Measurements from ENCODE around the gene HDAC11.

The HDAC11 gene

GRCh38 chr3:13524979-13525669 is 45.0 kb downstream of the HDAC11 start:
- no peak overlapping the region for H3K4me3 ChIP-seq (ENCODE audit: low read depth, low read length)
- no peak for TF ChIP-seq CTCF (IDR thresholded peaks at IDR 0.05; ENCODE audit: low read depth, low read length)

DNA sequence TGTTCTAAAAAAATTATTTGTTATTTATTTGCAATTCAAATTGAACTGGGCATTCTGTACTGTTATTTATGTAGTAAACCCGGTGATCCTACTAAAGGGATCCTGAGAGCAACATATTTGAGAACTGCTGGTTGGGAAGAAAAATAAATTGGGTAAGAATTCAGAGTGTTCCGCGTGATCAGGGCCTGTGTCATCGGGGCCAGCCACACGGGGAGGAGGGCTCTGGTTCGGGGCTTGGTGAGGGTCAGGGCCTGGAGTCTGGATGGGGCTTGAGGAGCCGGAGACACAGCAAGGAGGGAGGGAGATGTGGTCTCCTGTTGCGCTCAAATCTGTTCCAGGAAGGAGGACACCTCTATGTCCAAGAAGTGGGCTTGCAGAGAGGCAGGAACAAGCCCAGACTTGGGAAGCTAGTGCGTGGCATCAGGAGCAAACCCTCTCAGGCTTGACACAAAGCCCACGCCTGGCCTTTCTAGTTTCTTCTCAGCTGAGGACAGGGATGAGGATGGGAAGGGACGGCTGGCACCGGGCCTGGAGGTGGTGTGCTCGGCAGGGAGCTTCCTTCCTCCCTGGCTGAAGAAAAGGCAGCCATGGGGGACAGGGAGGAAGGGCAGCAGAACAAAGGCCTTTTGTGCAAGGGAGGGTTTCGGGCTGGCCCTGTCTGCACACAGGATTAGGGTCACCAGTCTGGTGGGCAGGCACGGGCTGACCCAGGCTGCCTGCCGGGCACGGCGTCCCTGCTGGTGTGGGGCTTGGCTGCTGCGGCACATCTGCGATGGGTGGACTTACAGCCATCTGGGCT is 45.9 kb downstream of the HDAC11 start:
- no peak overlapping the region for H3K4me3 ChIP-seq (ENCODE audit: low read depth, low read length)
- TF ChIP-seq CTCF (IDR thresholded peaks at IDR 0.05; ENCODE audit: low read depth, low read length) = no peak

- TF ChIP-seq CTCF (IDR thresholded peaks at IDR 0.05; ENCODE audit: low read depth, low read length) = no peak
- H3K4me3 ChIP-seq (ENCODE audit: low read depth, low read length) = no peak overlapping the region
Observed at GRCh38 chr3:13526626-13526949, 46.5 kb downstream of the HDAC11 start.

DNA sequence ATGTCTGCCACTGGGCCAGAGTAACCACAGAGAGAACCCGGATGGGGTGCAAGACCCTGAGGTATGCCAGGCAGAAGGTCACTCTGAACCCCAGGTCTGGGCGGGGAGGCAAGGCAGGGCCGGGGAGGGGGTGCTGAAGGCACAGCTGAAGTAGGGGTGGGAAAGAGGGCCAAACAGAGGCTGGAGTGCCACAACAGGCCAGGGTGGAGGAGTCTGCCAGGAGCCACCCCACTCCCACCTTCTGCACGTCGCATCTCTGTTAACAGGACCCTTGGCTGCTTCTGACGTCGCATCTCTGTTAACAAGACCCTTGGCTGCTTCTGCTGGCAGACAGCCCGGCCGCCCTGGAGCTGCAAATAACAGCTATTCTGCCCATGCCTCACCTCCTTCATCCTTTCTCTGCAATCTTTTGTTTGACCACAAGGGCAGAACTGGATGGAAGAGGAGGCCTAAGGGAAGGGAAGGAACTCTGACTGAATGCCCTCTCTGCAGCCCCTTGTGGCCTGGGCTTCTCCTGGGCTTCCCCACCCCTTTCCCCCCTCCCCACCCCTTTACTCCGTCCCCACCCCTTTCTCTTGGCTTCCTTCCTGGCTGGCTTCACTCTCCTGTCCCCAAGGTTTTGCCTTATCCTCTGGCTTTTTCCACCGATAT is 48.2 kb downstream of the HDAC11 start:
- no peak for TF ChIP-seq CTCF (IDR thresholded peaks at IDR 0.05; ENCODE audit: low read depth, low read length)

DNA sequence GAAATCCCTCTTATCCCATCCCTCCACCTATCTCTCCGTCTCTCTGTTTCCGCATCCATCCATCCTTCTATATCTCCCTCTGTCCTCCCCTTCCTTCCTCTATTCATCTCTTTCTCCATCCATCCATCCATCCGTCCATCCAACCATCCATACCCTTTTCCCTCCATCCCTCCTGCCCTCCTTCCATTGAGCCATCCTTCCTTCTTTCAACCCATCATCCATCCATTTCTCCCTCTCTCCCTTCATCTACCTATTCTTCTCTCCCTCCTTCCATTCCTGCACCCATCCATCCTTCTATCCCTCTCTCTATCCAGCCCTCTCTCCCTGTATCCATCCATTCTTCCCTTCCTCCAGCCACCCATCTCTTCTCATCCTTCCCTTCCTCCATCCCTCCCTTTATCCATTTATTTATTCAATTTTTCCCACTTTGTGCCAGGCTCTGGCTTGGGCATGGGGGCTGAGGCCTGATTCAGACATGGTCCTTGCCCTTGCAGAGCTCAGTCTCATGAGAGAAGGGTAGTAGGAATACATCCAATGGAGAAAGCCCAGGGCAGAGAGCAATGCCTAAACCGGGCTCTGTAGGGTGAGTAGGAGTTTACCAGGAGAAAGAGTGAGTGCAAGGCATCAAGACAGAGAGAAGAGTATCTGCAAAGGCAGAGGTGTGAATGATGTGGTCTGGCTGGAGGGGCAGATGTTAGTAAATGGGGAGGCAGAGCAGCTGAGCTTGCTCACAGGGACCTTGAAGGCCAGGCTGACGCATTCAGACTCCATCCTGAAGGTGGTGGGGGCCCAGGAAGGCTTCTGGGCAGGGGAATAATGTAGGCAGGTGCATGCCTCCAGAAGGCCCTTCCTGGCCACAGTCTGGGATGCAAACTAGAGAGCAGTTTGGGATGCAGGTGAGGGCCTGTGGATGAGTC is 49.3 kb downstream of the HDAC11 start:
- no peak for TF ChIP-seq CTCF (IDR thresholded peaks at IDR 0.05; ENCODE audit: low read depth, low read length)
- H3K4me3 ChIP-seq (ENCODE audit: low read depth, low read length) = no peak overlapping the region

More for the DNA sequence above, 48.2 kb downstream of the HDAC11 start:
- H3K4me3 ChIP-seq (ENCODE audit: low read depth, low read length) = no peak overlapping the region

DNA sequence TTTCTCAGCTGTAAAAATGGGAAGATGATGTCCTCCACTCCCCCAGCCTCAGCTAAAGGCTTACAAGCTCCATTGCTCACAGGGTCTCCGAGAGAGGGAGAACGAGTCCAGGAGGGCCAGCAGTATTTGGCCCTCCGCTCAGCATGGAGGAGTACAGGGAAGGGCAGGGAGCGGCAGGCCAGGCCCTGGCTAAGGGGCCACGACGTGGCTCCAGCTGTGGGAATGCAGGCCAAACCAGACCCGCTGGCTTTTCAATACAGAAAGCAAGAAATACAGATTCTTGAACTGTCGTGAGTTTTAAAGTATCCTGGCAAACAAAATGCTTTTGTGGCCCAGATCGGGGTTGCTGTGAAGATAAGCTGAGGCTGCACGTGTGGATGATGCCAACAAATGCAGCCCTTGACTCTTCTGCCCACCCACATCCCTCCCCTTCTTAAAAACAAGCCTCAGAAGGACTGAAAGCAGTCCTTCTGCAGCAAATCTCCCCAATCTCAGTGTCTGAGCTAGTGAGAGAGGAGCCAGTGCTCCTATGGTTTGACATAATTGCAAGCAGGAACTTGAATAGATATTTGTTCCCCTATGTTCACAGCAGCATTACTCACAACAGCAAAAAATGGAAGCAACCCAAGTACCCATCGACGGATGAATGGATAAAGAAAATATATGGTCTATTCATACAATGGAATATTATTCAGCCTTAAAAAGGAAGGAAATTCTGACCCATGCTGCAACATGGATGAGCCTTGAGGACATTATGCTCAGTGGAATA is 50.3 kb downstream of the HDAC11 start:
- no peak for TF ChIP-seq CTCF (IDR thresholded peaks at IDR 0.05; ENCODE audit: low read depth, low read length)
- H3K4me3 ChIP-seq (ENCODE audit: low read depth, low read length) = no peak overlapping the region

Measured in WI38 (cell line).